H1 (cell line): ENCODE results near the gene HJURP. TPM values are rescaled to one million over a fixed set of nuclear protein-coding genes. Genes with fewer than 3 reads are reported as not detected.

ENCODE experiments used
- CTCF ChIA-PET: fragments of 300-600 bp; sonication (Branson Sonifier 250); formaldehyde crosslinking; loops from one replicate; lab custom pipeline; 2021; ENCODE audit not compliant: partially characterized antibody; lab: Charles Lee
- POLR2A ChIA-PET: fragments of 300-600 bp; sonication (Branson Sonifier 250); formaldehyde crosslinking; loops from one replicate; lab custom pipeline; 2021; ENCODE audit warnings: inconsistent platforms; ENCODE audit not compliant: partially characterized antibody; lab: Charles Lee
- DNase-seq, 2 experiments: peaks; one replicate each; pipeline versions ENCODE4 v3.0.0 to v3.0.0-alpha.2; 2010 to 2022; ENCODE audit warnings: low spot score in 2 of 2, low read depth in 1 of 2, mixed read lengths in 1 of 2
- FAIRE-seq: peaks from 2 replicates; lab custom pipeline; 2011; peaks lifted over from hg19 to GRCh38; lab: Jason Lieb, UNC
- H2AFZ ChIP-seq: 2 replicates; pipeline ENCODE4 v1.8.1; 2012; ENCODE audit warnings: low read length, inconsistent platforms
- H2AK5ac ChIP-seq: 2 replicates; pipeline ENCODE4 v1.6.1; 2013; ENCODE audit warnings: low read depth, low read length
- H2BK120ac ChIP-seq: replicated peaks from 2 replicates; pipeline ENCODE3; 2013; ENCODE audit warnings: low read depth, low read length, inconsistent platforms
- H2BK12ac ChIP-seq: 2 replicates; pipeline ENCODE4 v1.6.1; 2013; ENCODE audit warnings: low read depth, low read length
- H2BK15ac ChIP-seq: 2 replicates; pipeline ENCODE4 v1.6.1; 2013; ENCODE audit warnings: low read length
- H2BK20ac ChIP-seq: 2 replicates; pipeline ENCODE4 v1.6.1; 2013; ENCODE audit warnings: low read length
- H2BK5ac ChIP-seq: 2 replicates; pipeline ENCODE4 v1.6.1; 2013; ENCODE audit warnings: low read depth, low read length
- H3K14ac ChIP-seq: 2 replicates; pipeline ENCODE4 v1.6.1; 2013; ENCODE audit warnings: inconsistent platforms; ENCODE audit not compliant: insufficient read length
- H3K18ac ChIP-seq: 2 replicates; pipeline ENCODE4 v1.6.1; 2013; ENCODE audit warnings: low read length; ENCODE audit errors: extremely low read depth
- H3K23ac ChIP-seq: 2 replicates; pipeline ENCODE4 v1.6.1; 2013; ENCODE audit warnings: inconsistent platforms; ENCODE audit not compliant: insufficient read length
- H3K23me2 ChIP-seq: 2 replicates; pipeline ENCODE4 v1.6.1; 2013; ENCODE audit warnings: low read depth, low read length
- H3K27ac ChIP-seq: 2 replicates; pipeline ENCODE4 v1.6.1; 2011; ENCODE audit warnings: low read depth, low read length, inconsistent platforms
- H3K27me3 ChIP-seq, 4 experiments: replicated peaks in 1 of 4; 1 replicate in 1 of 4; 2 replicates in 3 of 4; pipeline versions ENCODE4 v1.6.1 to v1.8.1; 2011 to 2013; ENCODE audit warnings: low read length in 3 of 4, mild to moderate bottlenecking in 3 of 4, inconsistent platforms in 2 of 4, mixed read lengths in 2 of 4, moderate library complexity in 1 of 4; ENCODE audit not compliant: control insufficient read depth in 3 of 4, insufficient read depth in 3 of 4; ENCODE audit errors: extremely low read depth in 1 of 4
- H3K36me3 ChIP-seq, 4 experiments: 2 replicates each; pipeline versions ENCODE4 v1.6.1 to v1.8.1; 2011 to 2013; ENCODE audit warnings: mild to moderate bottlenecking in 4 of 4, low read length in 3 of 4, moderate library complexity in 2 of 4, control low read depth in 1 of 4, inconsistent platforms in 1 of 4; ENCODE audit not compliant: insufficient read depth in 4 of 4, control insufficient read depth in 2 of 4
- H3K4ac ChIP-seq: replicated peaks from 2 replicates; pipeline ENCODE3; 2013; ENCODE audit warnings: low read length, low read depth, mixed read lengths, inconsistent platforms; ENCODE audit not compliant: insufficient read length
- H3K4me1 ChIP-seq, 4 experiments: replicated peaks in 1 of 4; 1 replicate in 1 of 4; 2 replicates in 3 of 4; pipeline versions ENCODE4 v1.6.1 to v1.8.1; 2011 to 2013; ENCODE audit warnings: low read length in 3 of 4, inconsistent platforms in 2 of 4, mixed read lengths in 1 of 4; ENCODE audit not compliant: insufficient read depth in 4 of 4, control insufficient read depth in 3 of 4
- H3K4me2 ChIP-seq, 2 experiments: 2 replicates each; pipeline versions ENCODE4 v1.6.1 to v1.8.1; 2011 to 2013; ENCODE audit warnings: low read depth in 2 of 2, low read length in 2 of 2, control low read depth in 1 of 2, inconsistent platforms in 1 of 2, mild to moderate bottlenecking in 1 of 2; ENCODE audit not compliant: insufficient read depth in 1 of 2
- H3K4me3 ChIP-seq, 4 experiments: fragments of 200-600, 300-600 bp in 1 of 4; sonication (generic), shearing (Covaris generic), sonication (Bioruptor Twin) in 1 of 4; 2 replicates each; pipeline versions ENCODE4 v1.5.1 to v1.8.1; 2011 to 2016; ENCODE audit warnings: low read length in 4 of 4, low read depth in 3 of 4, control low read depth in 2 of 4, inconsistent platforms in 2 of 4, mild to moderate bottlenecking in 2 of 4, mixed read lengths in 1 of 4, moderate library complexity in 1 of 4; ENCODE audit not compliant: insufficient read depth in 2 of 4; ENCODE audit errors: extremely low read depth in 1 of 4
- H3K56ac ChIP-seq: replicated peaks from 2 replicates; pipeline ENCODE3; 2013; ENCODE audit warnings: low read depth, mild to moderate bottlenecking, mixed read lengths, low read length, inconsistent platforms; ENCODE audit not compliant: insufficient read length
- H3K79me1 ChIP-seq: 2 replicates; pipeline ENCODE4 v1.6.1; 2013; ENCODE audit warnings: low read depth, low read length, control low read depth
- H3K79me2 ChIP-seq, 2 experiments: 2 replicates each; pipeline versions ENCODE4 v1.6.1 to v1.8.1; 2012 to 2013; ENCODE audit warnings: low read length in 2 of 2, mild to moderate bottlenecking in 2 of 2, inconsistent platforms in 1 of 2; ENCODE audit not compliant: insufficient read depth in 2 of 2, control insufficient read depth in 1 of 2
- H3K9ac ChIP-seq, 4 experiments: replicated peaks in 1 of 4; 1 replicate in 1 of 4; 2 replicates in 3 of 4; pipeline versions ENCODE4 v1.6.1 to v1.8.1; 2011 to 2013; ENCODE audit warnings: low read depth in 3 of 4, low read length in 3 of 4, control low read depth in 2 of 4, mild to moderate bottlenecking in 2 of 4, moderate library complexity in 2 of 4, inconsistent platforms in 1 of 4; ENCODE audit errors: extremely low read depth in 1 of 4
- H3K9me3 ChIP-seq, 2 experiments: 2 replicates each; pipeline versions ENCODE4 v1.6.1 to v1.8.1; 2012 to 2013; ENCODE audit warnings: mild to moderate bottlenecking in 2 of 2, moderate library complexity in 2 of 2, control low read depth in 1 of 2, inconsistent platforms in 1 of 2, low read depth in 1 of 2, low read length in 1 of 2, mixed read lengths in 1 of 2; ENCODE audit not compliant: insufficient read depth in 2 of 2
- H4K20me1 ChIP-seq, 2 experiments: replicated peaks in 1 of 2; 2 replicates each; pipeline versions ENCODE3 to v1.8.1; 2011 to 2013; ENCODE audit warnings: inconsistent platforms in 2 of 2, low read length in 2 of 2, mild to moderate bottlenecking in 1 of 2; ENCODE audit not compliant: insufficient read depth in 2 of 2, control insufficient read depth in 1 of 2
- H4K5ac ChIP-seq: 2 replicates; pipeline ENCODE4 v1.6.1; 2013; ENCODE audit warnings: low read length, low read depth, mixed read lengths, inconsistent platforms; ENCODE audit not compliant: insufficient read length
- H4K8ac ChIP-seq: 2 replicates; pipeline ENCODE4 v1.8.0; 2013; ENCODE audit warnings: mild to moderate bottlenecking, moderate library complexity, low read length, inconsistent platforms; ENCODE audit not compliant: insufficient read depth; ENCODE audit errors: extremely low read depth
- H4K91ac ChIP-seq: replicated peaks from 2 replicates; pipeline ENCODE3; 2013; ENCODE audit warnings: low read length, mixed read lengths, inconsistent platforms; ENCODE audit not compliant: insufficient read length
- CHD1 ChIP-seq: IDR thresholded peaks from 2 replicates; pipeline ENCODE4 v1.6.1; 2012; ENCODE audit warnings: low read depth, low read length, improper control_type of control experiment
- EGR1 ChIP-seq: IDR thresholded peaks from 2 replicates; pipeline ENCODE4 v1.6.1; 2011; ENCODE audit warnings: low read depth, low read length, borderline replicate concordance
- JUND ChIP-seq: IDR thresholded peaks from 2 replicates; pipeline ENCODE4 v1.6.1; 2011; ENCODE audit warnings: mild to moderate bottlenecking, improper control_type of control experiment, low read length
- KDM4A ChIP-seq: IDR thresholded peaks from one replicate; pipeline ENCODE4 v1.7.1; 2012; ENCODE audit warnings: low read depth, mild to moderate bottlenecking, moderate library complexity, low read length, inconsistent platforms; ENCODE audit not compliant: severe bottlenecking
- SAP30 ChIP-seq: fragments of 300-600 bp; sonication (generic); IDR thresholded peaks from 2 replicates; pipeline ENCODE4 v1.7.1; 2012; ENCODE audit warnings: low read length, moderate library complexity, mild to moderate bottlenecking, inconsistent platforms; ENCODE audit not compliant: insufficient read depth, insufficient replicate concordance
- TCF12 ChIP-seq: IDR thresholded peaks from 2 replicates; pipeline ENCODE4 v1.6.1; 2011; ENCODE audit warnings: low read depth, mild to moderate bottlenecking, low read length
- USF2 ChIP-seq: IDR thresholded peaks from 2 replicates; pipeline ENCODE4 v1.6.1; 2011; ENCODE audit warnings: low read length, improper control_type of control experiment
- WGBS, 2 experiments: shearing (Covaris generic) in 1 of 2; methylation state at CpG; one replicate each; pipeline versions ENCODE4 v1.1.6 to v1.1.7; 2013 to 2015; ENCODE audit warnings: low lambda C conversion rate in 2 of 2, mixed read lengths in 2 of 2, inconsistent platforms in 1 of 2, low coverage in 1 of 2, missing lambda C conversion rate in 1 of 2; ENCODE audit not compliant: insufficient replicate concordance in 2 of 2, insufficient coverage in 1 of 2, insufficient read length in 1 of 2; ENCODE audit errors: extremely low coverage in 1 of 2, missing lambda C conversion rate in 1 of 2; 5-methylcytosine and 5-hydroxymethylcytosine counted together
- polyA plus RNA-seq, 7 experiments: library from polyadenylated mRNA; depleted of rRNA in 3 of 7; stranded (reverse) in 5 of 7; unstranded in 2 of 7; fragments of >200 nt in 5 of 7; fragments of 200-250 nt in 2 of 7; gene quantifications; 1 replicate in 5 of 7; 2 replicates in 1 of 7; 4 replicates in 1 of 7; pipeline versions ENCODE4 v1.2.1 to v1.2.3, GENCODE V29; 2011 to 2013; ENCODE audit warnings: missing spikeins in 2 of 7, mixed read lengths in 2 of 7
- total RNA-seq: library from RNA; stranded (reverse); fragmentation: NEBNext Ultra II Directional; extraction: Animal tissue kit (Norgen Biotek cat#: 25700); gene quantifications from 2 replicates; pipeline ENCODE4 v1.2.1, GENCODE V29; 2021

The HJURP gene
- total and polyA plus RNA-seq, 2 of the 8 experiments (the other 6 are each of a cell fraction or from before 2014, with no cell fraction given), result 49.3 to 60.5 TPM

- H3K4me3 ChIP-seq, result no peak overlapping the region
- WGBS, 2 experiments, result 80% methylated on average over 4 of the region's 4 CpGs; no CpG with 5 or more reads in 1 of the 2 experiments
- H3K79me1 ChIP-seq, result no peaks in the 10 kb centered on the region
- H3K23ac ChIP-seq, result no peak overlapping the region
- no peak overlapping the region for H2BK12ac ChIP-seq
- H2AK5ac ChIP-seq, result no peak overlapping the region
- no peak overlapping the region for H4K5ac ChIP-seq
- H3K9ac ChIP-seq, result no peak overlapping the region
- CTCF ChIA-PET, result interaction anchor here (0.7 to 3.1 kb wide), 14 partner anchors 8 to 549 kb away, joined by 3 to 24 read pairs (median 5); partner anchors contain the start of genes MSL3B and TRPM8
- FAIRE-seq (no peak), DNase-seq (no peak)
- TF ChIP-seq TCF12 (no peak), SAP30 (no peak), USF2 (no peak), CHD1 (no peak), KDM4A (no peak), EGR1 (no peak), JUND (no peak)
- H3K14ac ChIP-seq, result no peak overlapping the region
- no peak overlapping the region for H2BK15ac ChIP-seq
- H3K27ac ChIP-seq, result no peak overlapping the region
- H3K4ac ChIP-seq, result no peak overlapping the region
- H3K9me3 ChIP-seq, result no peaks in the 10 kb centered on the region
- H2BK20ac ChIP-seq, result no peak overlapping the region
- H3K36me3 ChIP-seq, result no peaks in the 10 kb centered on the region; a peak in 1 of 8 replicates
- H4K8ac ChIP-seq, result no peak overlapping the region
- H4K20me1 ChIP-seq, result no peaks in the 10 kb centered on the region
- H4K91ac ChIP-seq, result no peak overlapping the region
- peaks cover 0 to 5% (median under 1%) of the 10 kb centered on the region in 4 experiments; a peak in 3 of 7 replicates for H3K4me1 ChIP-seq
- H3K79me2 ChIP-seq, result peaks cover 3 to 9% of the 10 kb centered on the region in 2 experiments
- POLR2A ChIA-PET, result no interaction called here
- H2BK5ac ChIP-seq, result no peak overlapping the region
- H3K27me3 ChIP-seq, result no peaks in the 10 kb centered on the region; a peak in 1 of 7 replicates
- H3K4me2 ChIP-seq, result no peak overlapping the region
- H2AFZ ChIP-seq, result no peak overlapping the region
- no peak overlapping the region for H3K56ac ChIP-seq
- no peak overlapping the region for H2BK120ac ChIP-seq
- peaks cover 4% of the 10 kb centered on the region for H3K23me2 ChIP-seq
- no peak overlapping the region for H3K18ac ChIP-seq
Observed at GRCh38 chr2:233858331-233858730, 4.0 kb upstream of the HJURP start.
